Motor neuron (in vitro differentiated cells): ENCODE data around the gene FLNB. TPM values are rescaled to one million over a fixed set of nuclear protein-coding genes. Genes with fewer than 3 reads are reported as not detected.

ENCODE experiments used
- ATAC-seq, 8 experiments: fragments of 200-7000 bp; cut with Tn5 transposase; replicated peaks in 6 of 8; 2 replicates each; pipeline ENCODE4 v1.8.0; 2021; ENCODE audit warnings: mild to moderate bottlenecking in 8 of 8, moderate library complexity in 8 of 8
- H3K27ac ChIP-seq, 2 donors: fragments of 250-450 bp; sonication (Bioruptor Pico); 2 replicates each; pipeline ENCODE4 v1.9.0; 2021; ENCODE audit warnings: antibody characterized with exemption in 2 of 2, mild to moderate bottlenecking in 2 of 2, moderate library complexity in 1 of 2
- H3K4me1 ChIP-seq, 2 donors: fragments of 250-450 bp; sonication (Bioruptor Pico); replicated peaks in 1 of 2; 2 replicates each; pipeline ENCODE4 v1.6.1; 2021; ENCODE audit warnings: antibody characterized with exemption in 2 of 2, mild to moderate bottlenecking in 2 of 2, moderate library complexity in 1 of 2
- H3K4me3 ChIP-seq, 5 donors: fragments of 250-450 bp; sonication (Bioruptor Pico); 2 replicates each; pipeline ENCODE4 v1.9.0; 2021; ENCODE audit warnings: antibody characterized with exemption in 5 of 5, mild to moderate bottlenecking in 5 of 5, moderate library complexity in 4 of 5
- WGBS, 10 experiments: fragments of 450-650 bp; shearing (Covaris generic); methylation state at CpG; one replicate each; pipeline ENCODE4 v1.0.0; 2022; 5-methylcytosine and 5-hydroxymethylcytosine counted together
- in situ Hi-C, 9 experiments: fragments of 400-800 bp; cut with MboI; loops; one replicate each; pipeline ENCODE4 v1.15.0; 2021; ENCODE audit warnings: low sequenced_read_pairs in 9 of 9, low pct_unique_long_range_greater_than_20kb in 2 of 9; ENCODE audit not compliant: unreplicated experiment in 9 of 9
- total RNA-seq, 8 experiments: library from RNA; unstranded; fragments of 300-600 nt; gene quantifications; 2 replicates each; pipeline versions ENCODE4 v1.2.3 to v1.2.4, GENCODE V29; 2022

FLNB gene
- total RNA-seq, 8 experiments from 2014 or later = 8.3 to 310 (median 53.5) TPM

GRCh38 chr3:58215317-58216025 is 207.2 kb downstream of the FLNB start:
- no peak overlapping the region for H3K27ac ChIP-seq
- in situ Hi-C loops = no loop called here
- H3K4me1 ChIP-seq = no peaks in the 10 kb centered on the region
- H3K4me3 ChIP-seq = no peak overlapping the region
- 33 to 78% (median 62%) methylated on average over 3 to 7 of the region's 10 CpGs; no CpG with 5 or more reads in 2 of the 10 experiments for WGBS, 10 experiments
- ATAC-seq = peak in 4 of 8 experiments; percentile 34 to 60 (median 41)

GRCh38 chr3:58216496-58217195 is 208.4 kb downstream of the FLNB start:
- WGBS, 10 experiments = 26 to 77% (median 48%) methylated on average over 2 to 8 of the region's 10 CpGs; no CpG with 5 or more reads in 1 of the 10 experiments
- in situ Hi-C loops = no loop called here
- Histone ChIP-seq H3K4me3 (no peak overlapping the region), H3K27ac (no peak overlapping the region), H3K4me1 (no peaks in the 10 kb centered on the region)
- ATAC-seq = peak in 2 of 8 experiments; percentile 6 to 17

- H3K4me1 ChIP-seq = no peaks in the 10 kb centered on the region
- ATAC-seq = peak; percentile 57 to 96 (median 74)
- in situ Hi-C loops = no loop called here
- no peak overlapping the region for H3K27ac ChIP-seq
- H3K4me3 ChIP-seq = no peak overlapping the region
- 6 to 60% (median 30%) methylated on average over 2 to 10 of the region's 15 CpGs; no CpG with 5 or more reads in 1 of the 10 experiments for WGBS, 10 experiments
Observed at GRCh38 chr3:58217209-58217811, 209.1 kb downstream of the FLNB start.

GRCh38 chr3:58218904-58219303 is 210.7 kb downstream of the FLNB start:
- H3K4me3 ChIP-seq = no peak overlapping the region
- no peak for ATAC-seq
- in situ Hi-C loops = no loop called here
- no peak overlapping the region for H3K27ac ChIP-seq
- 80 to 100% (median 93%) methylated on average over 1 of the region's 1 CpG; no CpG with 5 or more reads in 2 of the 10 experiments for WGBS, 10 experiments
- no peaks in the 10 kb centered on the region for H3K4me1 ChIP-seq

Other genes with a start within 250 kb of the FLNB start
- gene DNASE1L3, start 202.6 kb downstream of the FLNB start, total RNA-seq = 1 to 10 TPM in 1 of 8 experiments, under 1 TPM in 5, not detected in 2; 0.17 to 1.4 (median 0.27) TPM
- gene ABHD6, start 229.4 kb downstream of the FLNB start, total RNA-seq = 10 to 100 TPM in 2 of 8 experiments, 1 to 10 TPM in 6; 2.6 to 21.1 (median 7.3) TPM